IMR-90 (cell line): ENCODE results near the gene EDA. TPM values are rescaled to one million over a fixed set of nuclear protein-coding genes. Genes with fewer than 3 reads are reported as not detected.

Experiments
- ATAC-seq: fragments of 200-7000 bp; cut with Tn5 transposase; 2 replicates; pipeline ENCODE4 v1.9.1; 2020; ENCODE audit warnings: low read depth, mild to moderate bottlenecking, moderate library complexity
- BruUV-seq: library from RNA; stranded (reverse); fragments of 400-500 nt; replicated peaks from 2 replicates; lab custom pipeline; 2021; lab: Mats Ljungman, UMichigan
- CTCF ChIA-PET: fragments of 300-600 bp; formaldehyde crosslinking; extraction: SDS; loops from one replicate; lab custom pipeline; 2021; ENCODE audit warnings: antibody characterized with exemption; lab: Yijun Ruan, JAX
- POLR2A ChIA-PET: fragments of 300-600 bp; sonication (Branson Sonifier 250); formaldehyde crosslinking; loops from one replicate; lab custom pipeline; 2022; ENCODE audit warnings: antibody characterized with exemption; ENCODE audit not compliant: unreplicated experiment; lab: Charles Lee
- DNase-seq: peaks from one replicate; pipeline ENCODE4 v3.0.0; 2013
- H2AFZ ChIP-seq: replicated peaks from 2 replicates; pipeline ENCODE3; 2013; ENCODE audit warnings: low read length, mild to moderate bottlenecking; ENCODE audit not compliant: poor library complexity
- H2AK5ac ChIP-seq: 2 replicates; pipeline ENCODE4 v1.6.1; 2013; ENCODE audit warnings: low read depth, low read length, inconsistent platforms
- H2AK9ac ChIP-seq: replicated peaks from 2 replicates; pipeline ENCODE3; 2013; ENCODE audit warnings: mild to moderate bottlenecking, low read depth, low read length, moderate library complexity; ENCODE audit not compliant: poor library complexity
- H2BK120ac ChIP-seq: 2 replicates; pipeline ENCODE4 v1.6.1; 2013; ENCODE audit warnings: low read depth, low read length, inconsistent platforms
- H2BK15ac ChIP-seq: 3 replicates; pipeline ENCODE4 v1.6.1; 2013; ENCODE audit warnings: low read depth, low read length, inconsistent platforms
- H2BK20ac ChIP-seq: 2 replicates; pipeline ENCODE4 v1.6.1; 2013; ENCODE audit warnings: low read depth, mild to moderate bottlenecking, inconsistent platforms, low read length, moderate library complexity
- H2BK5ac ChIP-seq: 2 replicates; pipeline ENCODE4 v1.6.1; 2013; ENCODE audit warnings: mild to moderate bottlenecking, low read depth, low read length, inconsistent platforms; ENCODE audit not compliant: poor library complexity, severe bottlenecking
- H3K14ac ChIP-seq: replicated peaks from 2 replicates; pipeline ENCODE4 v1.6.1; 2013; ENCODE audit warnings: low read depth, low read length, inconsistent platforms
- H3K18ac ChIP-seq: 2 replicates; pipeline ENCODE4 v1.6.1; 2013; ENCODE audit warnings: low read depth, low read length, control low read depth
- H3K23ac ChIP-seq: 2 replicates; pipeline ENCODE4 v1.6.1; 2013; ENCODE audit warnings: low read depth, low read length, inconsistent platforms
- H3K27ac ChIP-seq: 2 replicates; pipeline ENCODE4 v1.5.1; 2013; ENCODE audit warnings: mild to moderate bottlenecking, control low read depth, low read length; ENCODE audit not compliant: insufficient read depth
- H3K27me3 ChIP-seq: 2 replicates; pipeline ENCODE4 v1.6.1; 2013; ENCODE audit warnings: low read length; ENCODE audit not compliant: control insufficient read depth, insufficient read depth
- H3K36me3 ChIP-seq: 2 replicates; pipeline ENCODE4 v1.6.1; 2013; ENCODE audit warnings: low read length, mixed read lengths; ENCODE audit not compliant: control insufficient read depth, insufficient read depth
- H3K4ac ChIP-seq: 2 replicates; pipeline ENCODE4 v1.6.1; 2013; ENCODE audit warnings: low read depth, low read length, inconsistent platforms
- H3K4me1 ChIP-seq: 2 replicates; pipeline ENCODE4 v1.6.1; 2013; ENCODE audit warnings: low read length, mixed read lengths; ENCODE audit not compliant: control insufficient read depth, insufficient read depth
- H3K4me2 ChIP-seq: 2 replicates; pipeline ENCODE4 v1.6.1; 2013; ENCODE audit warnings: low read depth, mild to moderate bottlenecking, control low read depth, low read length, moderate library complexity
- H3K4me3 ChIP-seq: 2 replicates; pipeline ENCODE4 v1.5.1; 2013; ENCODE audit warnings: low read depth, mild to moderate bottlenecking, control low read depth, low read length, moderate library complexity; ENCODE audit not compliant: insufficient read depth
- H3K56ac ChIP-seq: 2 replicates; pipeline ENCODE4 v1.6.1; 2013; ENCODE audit warnings: low read length, inconsistent platforms; ENCODE audit not compliant: insufficient read depth; ENCODE audit errors: extremely low read depth
- H3K79me1 ChIP-seq, 2 experiments: 2 replicates each; pipeline ENCODE4 v1.6.1; 2013; ENCODE audit warnings: low read length in 2 of 2, inconsistent platforms in 1 of 2, low read depth in 1 of 2
- H3K9ac ChIP-seq: 2 replicates; pipeline ENCODE4 v1.6.1; 2013; ENCODE audit warnings: low read depth, low read length, control low read depth
- H3K9me1 ChIP-seq: 2 replicates; pipeline ENCODE4 v1.6.1; 2013; ENCODE audit warnings: low read length, inconsistent platforms; ENCODE audit not compliant: insufficient read depth
- H3K9me3 ChIP-seq: 2 replicates; pipeline ENCODE4 v1.6.1; 2013; ENCODE audit warnings: low read length; ENCODE audit not compliant: control insufficient read depth, insufficient read depth
- H4K20me1 ChIP-seq: 2 replicates; pipeline ENCODE4 v1.6.1; 2013; ENCODE audit warnings: low read length, inconsistent platforms; ENCODE audit not compliant: insufficient read depth
- H4K5ac ChIP-seq: 2 replicates; pipeline ENCODE4 v1.6.1; 2013; ENCODE audit warnings: mild to moderate bottlenecking, low read depth, low read length, control low read depth
- H4K8ac ChIP-seq, 2 experiments: 2 replicates each; pipeline ENCODE4 v1.6.1; 2013; ENCODE audit warnings: low read depth in 2 of 2, low read length in 2 of 2, control low read depth in 1 of 2, inconsistent platforms in 1 of 2
- H4K91ac ChIP-seq: 2 replicates; pipeline ENCODE4 v1.6.1; 2013; ENCODE audit warnings: low read depth, low read length, inconsistent platforms; ENCODE audit not compliant: insufficient read depth
- BHLHE40 ChIP-seq: fragments of 150-350 bp; IDR thresholded peaks from 2 replicates; pipeline ENCODE4 v1.6.1; 2016; ENCODE audit warnings: mild to moderate bottlenecking, low read depth, low read length
- NFE2L2 ChIP-seq: fragments of 150-350 bp; IDR thresholded peaks from 2 replicates; pipeline ENCODE4 v1.6.1; 2016; ENCODE audit warnings: low read depth, mild to moderate bottlenecking, low read length
- dilution Hi-C: fragments of 300-500 bp; cut with HindIII; formaldehyde crosslinking; loops from one replicate; pipeline ENCODE4 v1.14.3; 2018; ENCODE audit warnings: low sequenced_read_pairs; ENCODE audit not compliant: unreplicated experiment
- in situ Hi-C: fragments of 300-500 bp; cut with MboI; formaldehyde crosslinking; loops from 3 replicates; pipeline ENCODE4 v1.14.3; 2019; ENCODE audit warnings: low sequenced_read_pairs, inconsistent platforms, mixed read lengths
- intact Hi-C: fragments of 100-400 bp; cut with micrococcal nuclease; formaldehyde crosslinking; loops from 2 replicates; pipeline ENCODE4 v1.10.0; 2022
- polyA plus RNA-seq, 3 experiments: library from polyadenylated mRNA; depleted of rRNA; stranded (reverse); fragments of >200 nt; gene quantifications; 2 replicates each; pipeline ENCODE4 v1.2.3, GENCODE V29; 2012; ENCODE audit warnings: low replicate concordance in 1 of 3
- total RNA-seq: library from RNA; depleted of rRNA; stranded (reverse); fragments of >200 nt; gene quantifications from 2 replicates; pipeline ENCODE4 v1.2.3, GENCODE V29; 2012

EDA gene
- total and polyA plus RNA-seq, 2 of the 4 experiments (the other 2 are of a cell fraction), result under 0.01 TPM; not detected in 1

DNA sequence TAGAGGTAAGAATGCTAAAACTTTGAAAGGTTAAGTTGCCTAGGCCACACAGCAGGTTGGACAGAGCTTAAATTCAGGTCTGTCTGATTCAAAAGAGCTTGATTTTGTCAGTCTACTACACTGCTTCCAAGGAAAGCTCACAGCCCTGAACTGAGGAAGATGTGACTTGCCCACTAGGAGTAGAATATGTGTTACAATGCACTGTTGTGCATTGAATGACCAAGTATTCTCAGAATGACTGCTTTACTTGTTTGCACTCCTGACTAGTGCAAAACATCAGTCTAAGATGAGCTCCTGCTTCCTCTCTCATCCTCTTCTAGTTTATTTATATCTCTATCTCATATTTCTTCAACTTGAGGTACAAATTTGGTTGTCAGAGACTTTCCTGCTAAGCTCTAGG, 377.6 kb downstream of the EDA start:
- no peak overlapping the region for H3K27ac ChIP-seq
- CTCF ChIA-PET, result no interaction called here
- no peak overlapping the region for H3K4me3 ChIP-seq
- H2AK9ac ChIP-seq, result no peak overlapping the region
- H2BK20ac ChIP-seq, result no peak overlapping the region
- no peak overlapping the region for H3K23ac ChIP-seq
- no peak overlapping the region for H3K4ac ChIP-seq
- no peaks in the 10 kb centered on the region for H3K4me1 ChIP-seq
- no peak overlapping the region for H2BK5ac ChIP-seq
- H2AK5ac ChIP-seq, result no peak overlapping the region
- no peaks in the 10 kb centered on the region for H3K79me1 ChIP-seq
- no peak overlapping the region for H3K56ac ChIP-seq
- H3K9ac ChIP-seq, result no peak overlapping the region
- no peak overlapping the region for H2BK15ac ChIP-seq
- H3K4me2 ChIP-seq, result no peak overlapping the region
- DNase-seq (no peak), ATAC-seq (no peak)
- POLR2A ChIA-PET, result no interaction called here
- H4K5ac ChIP-seq, result no peak overlapping the region
- no peaks in the 10 kb centered on the region for H3K36me3 ChIP-seq
- intact Hi-C loops, result no loop called here
- dilution Hi-C loops, result no loop called here
- H3K27me3 ChIP-seq, result no peaks in the 10 kb centered on the region; the same call in none of the 2 replicates
- no peak overlapping the region for H2BK120ac ChIP-seq
- no peaks in the 10 kb centered on the region for H4K20me1 ChIP-seq
- H3K9me1 ChIP-seq, result no peaks in the 10 kb centered on the region
- in situ Hi-C loops, result no loop called here
- no peak overlapping the region for H2AFZ ChIP-seq
- no peak overlapping the region for H4K8ac ChIP-seq
- H4K91ac ChIP-seq, result no peak overlapping the region
- H3K14ac ChIP-seq, result no peak overlapping the region
- no TSS peak for BruUV-seq
- TF ChIP-seq BHLHE40, result no peak
- no peak for TF ChIP-seq NFE2L2
- H3K9me3 ChIP-seq, result no peaks in the 10 kb centered on the region
- H3K18ac ChIP-seq, result no peak overlapping the region
